CD4-positive, alpha-beta memory T cell (primary cell): ENCODE results near the gene KTN1. TPM values are rescaled to one million over a fixed set of nuclear protein-coding genes. Genes with fewer than 3 reads are reported as not detected.

Source experiments
- CTCF ChIA-PET: fragments of 350-600 bp; sonication (Branson Sonifier 250); formaldehyde crosslinking; loops from one replicate; lab custom pipeline; 2021; ENCODE audit warnings: inconsistent platforms; ENCODE audit not compliant: partially characterized antibody; lab: Charles Lee
- POLR2A ChIA-PET: fragments of 350-600 bp; sonication (Branson Sonifier 250); formaldehyde crosslinking; loops from one replicate; lab custom pipeline; 2021; ENCODE audit not compliant: partially characterized antibody; lab: Charles Lee
- DNase-seq, 5 donors: peaks; one replicate each; pipeline versions ENCODE4 v3.0.0 to v3.0.0-alpha.2; 2020 to 2022; ENCODE audit warnings: mixed read lengths in 1 of 5
- H3K27ac ChIP-seq: one replicate; pipeline ENCODE4 v1.7.0; 2013; ENCODE audit warnings: low read depth, low read length
- H3K27me3 ChIP-seq: 2 replicates; pipeline ENCODE4 v1.7.0; 2013; ENCODE audit warnings: mild to moderate bottlenecking, low read length, moderate library complexity; ENCODE audit not compliant: insufficient read depth
- H3K36me3 ChIP-seq: 2 replicates; pipeline ENCODE4 v1.7.0; 2013; ENCODE audit warnings: mild to moderate bottlenecking, low read length, moderate library complexity; ENCODE audit not compliant: insufficient read depth
- H3K4me1 ChIP-seq: 2 replicates; pipeline ENCODE4 v1.7.0; 2013; ENCODE audit warnings: mild to moderate bottlenecking, low read length, moderate library complexity; ENCODE audit not compliant: insufficient read depth
- H3K4me3 ChIP-seq, 2 donors: one replicate each; pipeline ENCODE4 v1.7.0; 2013; ENCODE audit warnings: low read length in 2 of 2, mild to moderate bottlenecking in 1 of 2
- H3K9me3 ChIP-seq, 2 donors: one replicate each; pipeline ENCODE4 v1.7.0; 2013; ENCODE audit warnings: low read length in 2 of 2, control low read depth in 1 of 2; ENCODE audit not compliant: control insufficient read depth in 1 of 2
- H3K27ac Mint-ChIP-seq, 7 donors: one replicate each; pipeline ENCODE4 v1.8.0; 2020 to 2021; ENCODE audit warnings: mixed read lengths in 7 of 7, mild to moderate bottlenecking in 6 of 7, inconsistent platforms in 3 of 7, moderate library complexity in 3 of 7
- H3K27me3 Mint-ChIP-seq, 2 donors: one replicate each; pipeline ENCODE4 v1.8.0; 2020 to 2021; ENCODE audit warnings: mixed read lengths in 2 of 2
- H3K36me3 Mint-ChIP-seq, 2 donors: one replicate each; pipeline ENCODE4 v1.8.0; 2020 to 2021; ENCODE audit warnings: mixed read lengths in 2 of 2, inconsistent platforms in 1 of 2, mild to moderate bottlenecking in 1 of 2
- H3K4me1 Mint-ChIP-seq, 4 donors: one replicate each; pipeline ENCODE4 v1.8.0; 2020 to 2021; ENCODE audit warnings: mixed read lengths in 4 of 4, mild to moderate bottlenecking in 1 of 4
- H3K4me3 Mint-ChIP-seq, 8 donors: one replicate each; pipeline ENCODE4 v1.8.0; 2020 to 2021; ENCODE audit warnings: mixed read lengths in 8 of 8, mild to moderate bottlenecking in 7 of 8, moderate library complexity in 6 of 8, inconsistent platforms in 3 of 8
- H3K9me3 Mint-ChIP-seq, 8 donors: one replicate each; pipeline ENCODE4 v1.8.0; 2020 to 2021; ENCODE audit warnings: mixed read lengths in 8 of 8, mild to moderate bottlenecking in 5 of 8, inconsistent platforms in 3 of 8, moderate library complexity in 1 of 8
- intact Hi-C: fragments of 100-400 bp; cut with micrococcal nuclease; formaldehyde crosslinking; loops from one replicate; pipeline ENCODE4 v1.15.1; 2023
- polyA plus RNA-seq, 2 donors: library from polyadenylated mRNA; unstranded; fragments of 300-500 nt; fragmentation: Illumina TruSeq; gene quantifications; one replicate each; pipeline ENCODE4 v1.2.3, GENCODE V29; 2021
- total RNA-seq, 2 experiments: library from RNA; stranded (reverse); gene quantifications; one replicate each; pipeline ENCODE4 v1.2.3, GENCODE V29; 2021

KTN1 gene
- total and polyA plus RNA-seq, 4 experiments from 2014 or later: 15.7 to 133 (median 93.7) TPM

GRCh38 chr14:55578511-55578910, 1.5 kb upstream of the KTN1 start:
- intact Hi-C loops: loop anchor here (2.0 kb wide), 1 partner anchor 1812 kb away; the partner anchor contains the start of gene NAA30
- CTCF ChIA-PET: interaction anchor here (0.7 to 1.3 kb wide), 2 partner anchors 132 to 540 kb away, joined by 3 to 4 read pairs; partner anchors contain the start of gene PELI2

GRCh38 chr14:55580470-55581341, 699 bp downstream of the KTN1 start:
- intact Hi-C loops: loop anchor here (1.0 to 10.0 kb wide), 5 partner anchors 82 to 997 kb away; partner anchors contain the start of genes GCH1, MAPK1IP1L, PELI2 and TMEM260
- Histone ChIP-seq H3K4me3 (peak overlapping the region; percentile 49 to 75), H3K4me1 (peaks cover 56% of the 10 kb centered on the region), H3K27me3 (no peaks in the 10 kb centered on the region), H3K9me3 (no peaks in the 10 kb centered on the region), H3K36me3 (no peaks in the 10 kb centered on the region), H3K27ac (peak overlapping the region; percentile 63)
- H3K36me3 Mint-ChIP-seq: peaks cover 0 to 12% of the 10 kb centered on the region in 2 donors
- H3K9me3 Mint-ChIP-seq: no peaks in the 10 kb centered on the region
- peak; percentile 36 to 68 (median 58) for DNase-seq
- H3K27me3 Mint-ChIP-seq: no peaks in the 10 kb centered on the region
- CTCF ChIA-PET: interaction anchor here (0.9 to 1.3 kb wide), 5 partner anchors 9 to 134 kb away, joined by 3 to 7 read pairs (median 5); no protein-coding TSS in a partner anchor
- H3K27ac Mint-ChIP-seq: peak overlapping the region; percentile 83 to 97 (median 86)
- POLR2A ChIA-PET: interaction anchor here (0.6 to 1.7 kb wide), 9 partner anchors 10 to 1810 kb away, joined by 3 to 6 read pairs (median 3); partner anchors contain the start of gene NAA30
- H3K4me1 Mint-ChIP-seq: peaks cover 29 to 32% (median 31%) of the 10 kb centered on the region in 4 donors
- H3K4me3 Mint-ChIP-seq: peak overlapping the region; percentile 80 to 95 (median 91)

More at GRCh38 chr14:55578511-55578910, 1.5 kb upstream of the KTN1 start:
- no peak overlapping the region for H3K4me3 ChIP-seq
- Mint-ChIP-seq H3K4me3 (peak overlapping the region; percentile 90 to 96 (median 94)), H3K36me3 (peaks cover 0 to 12% of the 10 kb centered on the region in 2 donors), H3K27me3 (no peaks in the 10 kb centered on the region), H3K9me3 (no peaks in the 10 kb centered on the region), H3K27ac (peak overlapping the region in 5 of 7 donors; percentile 27 to 96 (median 92)), H3K4me1 (peaks cover 24 to 28% (median 27%) of the 10 kb centered on the region in 4 donors)
- DNase-seq: no peak
- no peaks in the 10 kb centered on the region for H3K9me3 ChIP-seq
- no peak overlapping the region for H3K27ac ChIP-seq
- POLR2A ChIA-PET: interaction anchor here (1.0 to 1.7 kb wide), 3 partner anchors 166 to 551 kb away, joined by 3 to 4 read pairs (median 3); partner anchors contain the start of genes SOCS4 and WDHD1
- no peaks in the 10 kb centered on the region for H3K27me3 ChIP-seq
- no peaks in the 10 kb centered on the region for H3K36me3 ChIP-seq
- peaks cover 35% of the 10 kb centered on the region for H3K4me1 ChIP-seq

- Histone ChIP-seq H3K27me3 (no peaks in the 10 kb centered on the region), H3K4me1 (peaks cover 63% of the 10 kb centered on the region), H3K27ac (peak overlapping the region; percentile 63), H3K4me3 (peak overlapping the region; percentile 49 to 75), H3K36me3 (no peaks in the 10 kb centered on the region), H3K9me3 (no peaks in the 10 kb centered on the region)
- intact Hi-C loops: loop anchor here (5.0 to 10.0 kb wide), 4 partner anchors 81 to 996 kb away; partner anchors contain the start of genes GCH1, MAPK1IP1L and TMEM260
- ChIA-PET CTCF (interaction anchor here (0.9 to 1.3 kb wide), 6 partner anchors 8 to 165 kb away, joined by 3 to 7 read pairs (median 4); no protein-coding TSS in a partner anchor), POLR2A (interaction anchor here (0.8 to 1.3 kb wide), 6 partner anchors 9 to 1809 kb away, joined by 3 to 4 read pairs (median 3); partner anchors contain the start of gene NAA30)
- peak in 1 of 5 donors; percentile 55 for DNase-seq
- Mint-ChIP-seq H3K4me1 (peaks cover 35 to 39% (median 37%) of the 10 kb centered on the region in 4 donors), H3K36me3 (peaks cover 0 to 12% of the 10 kb centered on the region in 2 donors), H3K4me3 (peak overlapping the region; percentile 80 to 95 (median 91)), H3K27ac (peak overlapping the region; percentile 83 to 97 (median 86)), H3K9me3 (no peaks in the 10 kb centered on the region), H3K27me3 (no peaks in the 10 kb centered on the region)
These were observed 1.4 kb downstream of the KTN1 start for GRCh38 chr14:55581342-55581771.

GRCh38 chr14:55582746-55583145, 2.7 kb downstream of the KTN1 start:
- peaks cover 75% of the 10 kb centered on the region for H3K4me1 ChIP-seq
- H3K27ac ChIP-seq: no peak overlapping the region
- H3K36me3 ChIP-seq: no peaks in the 10 kb centered on the region
- H3K27me3 ChIP-seq: no peaks in the 10 kb centered on the region
- Mint-ChIP-seq H3K9me3 (no peaks in the 10 kb centered on the region), H3K27me3 (no peaks in the 10 kb centered on the region), H3K4me3 (peak overlapping the region in 4 of 8 donors; percentile 7 to 61 (median 30)), H3K27ac (peak overlapping the region in 2 of 7 donors; percentile 11 to 39), H3K4me1 (peaks cover 43 to 53% (median 48%) of the 10 kb centered on the region in 4 donors), H3K36me3 (peaks cover 0 to 12% of the 10 kb centered on the region in 2 donors)
- intact Hi-C loops: loop anchor here (5.0 to 10.0 kb wide), 4 partner anchors 80 to 995 kb away; partner anchors contain the start of genes GCH1, MAPK1IP1L and TMEM260
- no peak overlapping the region for H3K4me3 ChIP-seq
- ChIA-PET POLR2A (no interaction called here), CTCF (no interaction called here)
- DNase-seq: no peak
- H3K9me3 ChIP-seq: no peaks in the 10 kb centered on the region

- intact Hi-C loops: loop anchor here (5.0 to 10.0 kb wide), 4 partner anchors 78 to 993 kb away; partner anchors contain the start of genes GCH1, MAPK1IP1L and TMEM260
- H3K27ac Mint-ChIP-seq: no peak overlapping the region
- H3K27me3 ChIP-seq: no peaks in the 10 kb centered on the region
- H3K9me3 Mint-ChIP-seq: no peaks in the 10 kb centered on the region
- no peak overlapping the region for H3K4me3 Mint-ChIP-seq
- no peak for DNase-seq
- peaks cover 0 to 12% of the 10 kb centered on the region in 2 donors for H3K36me3 Mint-ChIP-seq
- no peak overlapping the region for H3K4me3 ChIP-seq
- ChIA-PET CTCF (no interaction called here), POLR2A (interaction anchor here (0.6 kb wide), 2 partner anchors 78 to 1685 kb away, joined by 3 read pairs; partner anchors contain the start of genes AP5M1 and EXOC5)
- no peaks in the 10 kb centered on the region for H3K9me3 ChIP-seq
- no peak overlapping the region for H3K27ac ChIP-seq
- no peaks in the 10 kb centered on the region for H3K36me3 ChIP-seq
- no peaks in the 10 kb centered on the region for H3K27me3 Mint-ChIP-seq
- H3K4me1 ChIP-seq: peaks cover 76% of the 10 kb centered on the region
- peaks cover 42 to 54% (median 49%) of the 10 kb centered on the region in 4 donors for H3K4me1 Mint-ChIP-seq
These were observed 4.0 kb downstream of the KTN1 start for GRCh38 chr14:55583942-55584468.

GRCh38 chr14:55585854-55586253, 5.8 kb downstream of the KTN1 start:
- H3K27ac Mint-ChIP-seq: peak overlapping the region in 1 of 7 donors; percentile 4
- Histone ChIP-seq H3K27me3 (no peaks in the 10 kb centered on the region), H3K27ac (no peak overlapping the region), H3K4me1 (peaks cover 73% of the 10 kb centered on the region), H3K4me3 (no peak overlapping the region), H3K36me3 (no peaks in the 10 kb centered on the region), H3K9me3 (no peaks in the 10 kb centered on the region)
- H3K27me3 Mint-ChIP-seq: no peaks in the 10 kb centered on the region
- peaks cover 45 to 58% (median 50%) of the 10 kb centered on the region in 4 donors for H3K4me1 Mint-ChIP-seq
- no peak for DNase-seq
- no peaks in the 10 kb centered on the region for H3K9me3 Mint-ChIP-seq
- H3K4me3 Mint-ChIP-seq: no peak overlapping the region
- CTCF ChIA-PET: no interaction called here
- intact Hi-C loops: loop anchor here (10.0 kb wide), 1 partner anchor 681 kb away; the partner anchor contains the start of gene GCH1
- H3K36me3 Mint-ChIP-seq: peaks cover 5 to 6% of the 10 kb centered on the region in 2 donors
- POLR2A ChIA-PET: no interaction called here
